Measurements from ENCODE around the gene FTCD. TPM values are rescaled to one million over a fixed set of nuclear protein-coding genes. Genes with fewer than 3 reads are reported as not detected.

The FTCD gene
- polyA plus RNA-seq, 3 donors = not detected

DNA sequence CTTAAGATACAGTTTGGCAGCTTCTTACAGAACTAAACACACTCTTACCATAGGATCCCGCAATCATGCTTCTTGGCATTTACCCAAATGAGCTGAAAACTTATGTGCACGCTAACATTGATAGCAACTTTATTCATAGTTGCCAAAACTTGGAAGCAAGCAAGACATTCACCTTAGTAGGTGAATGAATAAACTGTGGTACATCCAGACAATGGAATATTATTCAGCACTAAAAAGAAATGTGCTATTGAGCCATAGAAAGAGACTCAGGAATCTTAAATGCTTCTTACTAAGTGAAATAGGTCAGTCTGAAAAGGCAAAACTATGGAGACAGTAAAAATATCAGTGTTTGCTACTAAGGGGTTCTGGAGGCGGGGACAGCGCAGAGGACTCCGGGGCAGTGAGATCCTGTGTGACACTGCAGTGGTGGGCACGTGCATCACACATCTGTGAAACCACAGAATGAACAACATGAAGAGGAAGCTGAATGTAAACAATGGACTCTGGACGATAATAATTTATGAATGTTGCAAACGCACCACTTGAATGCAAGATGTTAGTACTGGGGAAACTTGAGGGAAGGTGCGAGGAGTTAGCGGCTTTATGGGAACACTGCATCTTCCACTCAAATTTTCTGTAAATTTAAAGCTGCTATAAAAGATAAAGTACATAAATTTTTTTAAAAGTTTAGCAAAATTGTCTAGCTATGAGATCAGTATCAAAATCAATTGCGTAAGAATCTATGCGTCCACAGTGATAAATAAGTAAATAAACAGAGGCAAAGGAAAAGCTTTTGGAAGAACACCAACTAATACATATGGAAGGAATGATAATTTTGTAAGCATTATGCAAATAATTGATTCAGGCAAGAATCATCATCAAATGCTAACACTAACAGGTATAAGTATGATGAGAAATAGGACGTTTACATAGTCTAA, 44.3 kb upstream of the FTCD start:
- Histone ChIP-seq H3K27ac (ENCODE audit: low read depth in 1 of 2, low read length in 2 of 2) (no peak overlapping the region), H4K20me1 (ENCODE audit: insufficient read depth, low read length) (no peaks in the 10 kb centered on the region), H3K4me3 (replicated peaks in 1 of 3; ENCODE audit: low read depth in 2 of 3, low read length in 3 of 3) (no peak overlapping the region), H3K9me3 (replicated peaks in 1 of 2; ENCODE audit: control insufficient read depth in 1 of 2, insufficient read depth in 1 of 2, low read length in 2 of 2) (no peaks in the 10 kb centered on the region), H3K4me2 (replicated peaks; ENCODE audit: extremely low read depth, low read length, poor library complexity, severe bottlenecking) (no peak overlapping the region), H3K36me3 (replicated peaks in 1 of 2; ENCODE audit: control insufficient read depth in 1 of 2, insufficient read depth in 2 of 2, low read length in 2 of 2) (peaks cover 8 to 48% of the 10 kb centered on the region in 2 donors), H3K4me1 (ENCODE audit: control insufficient read depth in 1 of 2, insufficient read depth in 2 of 2, low read length in 2 of 2) (no peaks in the 10 kb centered on the region), H3K27me3 (ENCODE audit: control insufficient read depth in 2 of 2, insufficient read depth in 2 of 2, low read length in 2 of 2) (no peaks in the 10 kb centered on the region), H2AFZ (ENCODE audit: insufficient read depth, low read depth, low read length, poor library complexity, severe bottlenecking) (no peak overlapping the region), H3K9ac (ENCODE audit: insufficient read depth, low read length, poor library complexity, severe bottlenecking) (no peak overlapping the region), H3K79me2 (ENCODE audit: insufficient read depth, low read length) (no peaks in the 10 kb centered on the region)
- 87% methylated on average over 5 of the region's 13 CpGs for WGBS (ENCODE audit: insufficient coverage)
- TF ChIP-seq, protein P1, sequence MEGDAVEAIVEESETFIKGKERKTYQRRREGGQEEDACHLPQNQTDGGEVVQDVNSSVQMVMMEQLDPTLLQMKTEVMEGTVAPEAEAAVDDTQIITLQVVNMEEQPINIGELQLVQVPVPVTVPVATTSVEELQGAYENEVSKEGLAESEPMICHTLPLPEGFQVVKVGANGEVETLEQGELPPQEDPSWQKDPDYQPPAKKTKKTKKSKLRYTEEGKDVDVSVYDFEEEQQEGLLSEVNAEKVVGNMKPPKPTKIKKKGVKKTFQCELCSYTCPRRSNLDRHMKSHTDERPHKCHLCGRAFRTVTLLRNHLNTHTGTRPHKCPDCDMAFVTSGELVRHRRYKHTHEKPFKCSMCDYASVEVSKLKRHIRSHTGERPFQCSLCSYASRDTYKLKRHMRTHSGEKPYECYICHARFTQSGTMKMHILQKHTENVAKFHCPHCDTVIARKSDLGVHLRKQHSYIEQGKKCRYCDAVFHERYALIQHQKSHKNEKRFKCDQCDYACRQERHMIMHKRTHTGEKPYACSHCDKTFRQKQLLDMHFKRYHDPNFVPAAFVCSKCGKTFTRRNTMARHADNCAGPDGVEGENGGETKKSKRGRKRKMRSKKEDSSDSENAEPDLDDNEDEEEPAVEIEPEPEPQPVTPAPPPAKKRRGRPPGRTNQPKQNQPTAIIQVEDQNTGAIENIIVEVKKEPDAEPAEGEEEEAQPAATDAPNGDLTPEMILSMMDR (IDR thresholded peaks at IDR 0.05) = no peak
- peaks cover 44 to 51% of the 10 kb centered on the region in 2 donors for H3K36me3 Mint-ChIP-seq
- H3K9me3 Mint-ChIP-seq = no peaks in the 10 kb centered on the region
- H3K27me3 Mint-ChIP-seq (ENCODE audit: low read depth in 3 of 3) = no peaks in the 10 kb centered on the region
- no peak for DNase-seq
- H3K27ac Mint-ChIP-seq = no peak overlapping the region
- no peaks in the 10 kb centered on the region for H3K4me1 Mint-ChIP-seq
- intact Hi-C loops (cut with micrococcal nuclease) = no loop called here
- H3K4me3 Mint-ChIP-seq = no peak overlapping the region

DNA sequence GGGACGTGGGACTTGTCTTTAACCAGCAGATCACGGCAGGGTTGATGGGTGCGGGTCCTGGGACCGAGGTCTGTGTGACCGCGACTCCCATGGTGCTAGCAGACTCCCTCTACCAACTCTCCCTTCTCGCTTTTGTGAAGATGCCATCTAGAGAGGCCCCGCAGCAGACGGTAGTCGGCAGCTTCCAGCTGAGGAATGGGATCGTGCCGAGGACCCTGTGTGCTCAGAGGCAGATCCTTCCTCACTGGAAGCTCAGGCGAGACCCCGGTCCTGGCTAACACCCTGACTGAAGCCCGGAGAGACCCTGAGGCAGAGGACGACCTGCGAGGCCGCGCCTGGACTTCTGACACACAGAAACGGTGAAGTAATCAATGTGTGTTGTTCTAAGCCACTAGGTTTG, 41.4 kb upstream of the FTCD start:
- peaks cover 15 to 56% of the 10 kb centered on the region in 2 donors for H3K36me3 ChIP-seq (replicated peaks in 1 of 2; ENCODE audit: control insufficient read depth in 1 of 2, insufficient read depth in 2 of 2, low read length in 2 of 2)
- no peaks in the 10 kb centered on the region for H3K4me1 ChIP-seq (ENCODE audit: control insufficient read depth in 1 of 2, insufficient read depth in 2 of 2, low read length in 2 of 2)
- no peaks in the 10 kb centered on the region for H4K20me1 ChIP-seq (ENCODE audit: insufficient read depth, low read length)
- no peak overlapping the region for H3K9ac ChIP-seq (ENCODE audit: insufficient read depth, low read length, poor library complexity, severe bottlenecking)
- H3K27ac ChIP-seq (ENCODE audit: low read depth in 1 of 2, low read length in 2 of 2) = no peak overlapping the region
- TF ChIP-seq, protein P1 (IDR thresholded peaks at IDR 0.05) = no peak
- H3K4me2 ChIP-seq (replicated peaks; ENCODE audit: extremely low read depth, low read length, poor library complexity, severe bottlenecking) = no peak overlapping the region
- Mint-ChIP-seq H3K36me3 (peaks cover 51 to 56% of the 10 kb centered on the region in 2 donors), H3K27ac (no peak overlapping the region), H3K9me3 (peaks cover 0 to 2% (median 0%) of the 10 kb centered on the region in 7 donors), H3K27me3 (ENCODE audit: low read depth in 3 of 3) (no peaks in the 10 kb centered on the region), H3K4me1 (no peaks in the 10 kb centered on the region), H3K4me3 (no peak overlapping the region)
- H3K27me3 ChIP-seq (ENCODE audit: control insufficient read depth in 2 of 2, insufficient read depth in 2 of 2, low read length in 2 of 2) = no peaks in the 10 kb centered on the region
- intact Hi-C loops (cut with micrococcal nuclease) = no loop called here
- H3K79me2 ChIP-seq (ENCODE audit: insufficient read depth, low read length) = no peaks in the 10 kb centered on the region
- H3K9me3 ChIP-seq (replicated peaks in 1 of 2; ENCODE audit: control insufficient read depth in 1 of 2, insufficient read depth in 1 of 2, low read length in 2 of 2) = no peaks in the 10 kb centered on the region
- H2AFZ ChIP-seq (ENCODE audit: insufficient read depth, low read depth, low read length, poor library complexity, severe bottlenecking) = no peak overlapping the region
- 89% methylated on average over 16 of the region's 20 CpGs for WGBS (ENCODE audit: insufficient coverage)
- no peak overlapping the region for H3K4me3 ChIP-seq (replicated peaks in 1 of 3; ENCODE audit: low read depth in 2 of 3, low read length in 3 of 3)
- no peak for DNase-seq

Measured in CD14-positive monocyte (primary cell).